GM19395 (cell line): ENCODE results near the gene FBXO8.

Source experiments
- ATAC-seq: cut with Tn5 transposase; IDR thresholded peaks from one replicate; pipeline ENCODE4 v1.9.1; 2021; ENCODE audit warnings: mild to moderate bottlenecking, moderate library complexity; ENCODE audit not compliant: unreplicated experiment

FBXO8 gene

GRCh38 chr4:174210952-174211490 is 72.4 kb downstream of the FBXO8 start:
- ATAC-seq = no peak

DNA sequence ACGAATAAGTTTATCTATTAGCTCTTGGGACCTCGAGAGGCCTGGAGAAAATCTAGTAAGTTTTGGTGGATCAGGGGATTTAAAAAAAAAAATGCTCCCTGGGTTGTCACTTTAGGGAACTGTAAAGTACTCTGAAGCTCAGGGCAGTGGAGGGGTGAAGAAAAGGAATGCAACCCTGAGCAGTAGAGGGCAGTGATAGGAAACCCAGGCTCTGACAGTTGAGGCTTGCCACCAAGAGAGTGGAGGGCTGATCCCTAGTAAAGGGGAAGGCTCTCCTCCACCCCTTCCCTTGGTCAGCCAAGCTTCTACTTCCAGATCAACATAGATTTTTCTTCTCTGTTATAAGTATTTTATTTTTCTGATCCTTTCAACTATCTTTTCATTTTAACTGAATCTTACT is 73.1 kb downstream of the FBXO8 start:
- ATAC-seq = no peak

GRCh38 chr4:174209341-174209740 is 74.1 kb downstream of the FBXO8 start:
- ATAC-seq = no peak

GRCh38 chr4:174207367-174207766 is 76.1 kb downstream of the FBXO8 start:
- no peak for ATAC-seq

DNA sequence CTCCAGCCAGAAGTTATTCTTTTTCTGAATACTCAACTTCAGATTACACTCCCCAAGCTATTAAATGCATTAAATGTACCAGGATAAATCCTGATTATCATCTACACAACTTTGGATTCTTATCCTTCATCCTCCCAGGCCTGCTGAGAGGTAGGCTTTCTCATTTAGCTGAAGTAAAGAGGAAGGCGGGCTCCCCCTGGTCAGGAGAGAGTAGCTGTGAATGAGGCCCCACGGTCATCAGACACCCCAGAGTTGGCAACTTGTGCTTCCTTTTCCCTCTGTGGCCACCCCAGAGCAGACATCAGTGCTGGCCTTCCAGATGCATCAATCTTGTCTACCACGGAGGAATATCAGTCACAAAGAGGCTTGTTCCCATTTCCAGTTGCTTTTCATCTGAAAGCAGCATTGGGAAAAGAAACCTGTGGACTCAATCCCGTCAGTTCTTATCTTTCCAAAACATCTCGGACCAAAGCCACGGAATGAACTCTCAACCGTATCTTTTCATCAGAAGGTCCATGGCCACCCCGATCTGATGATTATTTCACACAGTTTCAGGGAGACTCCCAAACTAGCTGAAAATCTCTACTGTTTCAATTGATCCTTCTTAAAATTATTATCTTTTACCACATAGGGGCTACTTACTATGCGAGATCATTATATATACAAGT is 79.2 kb downstream of the FBXO8 start:
- no peak for ATAC-seq

- no peak for ATAC-seq
Observed at GRCh38 chr4:174201871-174202270, 81.6 kb downstream of the FBXO8 start.

GRCh38 chr4:174199735-174200134 is 83.7 kb downstream of the FBXO8 start:
- ATAC-seq = no peak

GRCh38 chr4:174198828-174199227 is 84.6 kb downstream of the FBXO8 start:
- no peak for ATAC-seq

GRCh38 chr4:174198396-174198795 is 85.1 kb downstream of the FBXO8 start:
- ATAC-seq = no peak

DNA sequence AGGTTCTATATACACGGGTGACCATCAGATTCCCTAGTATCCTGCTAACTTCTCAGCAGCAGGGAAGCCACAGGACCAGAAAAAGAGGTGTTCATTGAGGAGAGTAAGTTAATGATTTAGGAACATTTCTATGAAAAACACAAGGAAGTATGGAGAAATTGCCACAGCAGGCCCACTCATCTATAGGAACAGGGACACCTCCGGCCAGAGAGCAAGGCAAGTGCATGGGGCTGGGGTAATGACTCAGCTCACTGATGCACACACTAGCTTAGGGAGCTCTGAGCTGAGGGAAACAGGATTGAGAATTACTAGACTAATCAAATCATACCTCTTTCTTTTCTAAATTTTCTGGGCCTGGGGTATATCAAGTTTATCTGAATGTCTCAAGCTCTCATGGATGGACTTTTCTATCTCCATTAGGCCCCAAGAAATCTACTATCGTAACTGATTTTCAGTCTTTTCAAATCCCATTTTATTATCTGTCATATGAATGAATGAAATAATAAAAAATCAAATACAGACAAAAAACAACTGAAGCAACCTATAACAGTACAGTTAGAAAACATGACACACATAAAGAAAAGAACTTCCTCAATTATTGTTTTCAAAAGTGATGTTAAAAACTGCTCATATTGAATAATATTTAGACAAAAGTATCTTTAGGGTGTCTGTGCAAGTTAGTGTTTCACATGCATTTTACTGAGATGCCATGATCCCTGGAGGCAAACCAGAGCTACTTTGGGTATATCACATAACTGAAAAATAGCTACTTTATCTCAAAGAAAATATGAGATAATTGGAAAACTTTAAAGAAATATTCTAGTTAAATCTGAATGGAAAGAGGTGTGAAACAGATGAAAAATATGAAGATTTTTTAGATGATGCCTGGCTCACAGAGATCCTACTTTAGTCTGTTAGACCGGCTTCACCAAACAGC is 89.8 kb downstream of the FBXO8 start:
- no peak for ATAC-seq

DNA sequence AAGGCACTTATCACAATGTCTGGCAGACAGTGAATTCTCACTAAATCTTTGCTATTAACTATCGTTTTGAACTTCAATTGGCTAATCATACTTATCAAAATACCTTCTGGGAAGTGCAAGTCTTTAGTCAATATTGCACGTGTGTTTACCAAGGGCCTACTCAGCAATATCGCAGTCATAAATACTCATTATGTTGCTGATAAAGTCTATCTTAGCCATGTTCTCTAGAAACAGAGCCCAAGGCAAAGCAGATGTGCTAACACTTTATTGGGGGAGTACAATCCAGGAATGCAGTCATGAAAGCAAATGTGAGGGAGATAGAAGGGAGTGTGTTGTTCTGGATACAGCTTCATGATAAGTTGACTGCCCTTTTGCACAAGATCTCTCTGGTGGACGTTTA is 90.5 kb downstream of the FBXO8 start:
- no peak for ATAC-seq

DNA sequence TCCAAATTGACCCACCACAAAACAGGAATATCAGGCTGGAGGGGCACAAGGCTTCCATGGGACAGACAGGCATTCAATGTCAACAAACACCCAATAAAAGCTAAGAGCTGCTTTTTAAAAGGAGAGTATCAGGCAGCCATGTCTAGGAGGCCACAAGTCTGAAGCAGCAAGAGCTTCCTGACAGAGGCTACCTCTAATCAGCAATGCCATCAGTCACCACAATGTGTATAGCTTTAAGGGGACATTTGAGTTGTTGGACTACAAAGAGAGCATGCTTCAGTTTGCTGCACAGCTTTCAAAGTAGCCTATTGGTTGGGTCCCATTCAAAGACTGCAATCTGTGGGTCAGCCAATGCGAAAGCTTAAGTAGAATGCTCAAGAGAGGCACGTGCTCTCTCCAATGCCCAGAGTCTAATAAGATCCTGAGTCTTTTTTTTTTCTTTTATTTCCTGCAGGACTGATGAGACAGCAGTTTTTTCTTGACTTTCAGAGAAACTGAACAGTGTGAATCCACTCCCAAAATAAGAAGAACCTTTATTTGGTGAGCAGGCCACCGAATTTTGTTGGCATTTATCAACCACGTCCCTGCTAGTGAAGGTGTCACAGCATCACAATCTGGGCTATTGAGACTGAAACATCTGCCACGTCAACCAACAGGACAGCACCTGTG is 92.5 kb downstream of the FBXO8 start:
- ATAC-seq = no peak

GRCh38 chr4:174189392-174190015 is 94.0 kb downstream of the FBXO8 start:
- no peak for ATAC-seq
